Psoas muscle (tissue), 8 donors: Measurements from ENCODE around the gene MRPS27. TPM values are rescaled to one million over a fixed set of nuclear protein-coding genes. Genes with fewer than 3 reads are reported as not detected.
"Not testable (repeated sequence)": the region's sequence is repeated elsewhere in the genome, so short reads cannot be mapped to it uniquely, and the experiment has no call there.

Experiments used
- ATAC-seq, 4 donors: fragments of 200-7000 bp; cut with Tn5 transposase; one replicate each; pipeline ENCODE4 v1.9.1; 2020; ENCODE audit warnings: moderate library complexity in 3 of 4, mild to moderate bottlenecking in 2 of 4
- DNase-seq, 2 donors: peaks; one replicate each; pipeline ENCODE4 v3.0.0-alpha.2; 2020
- H3K27ac ChIP-seq: fragments of 200-600 bp; one replicate; pipeline ENCODE4 v1.8.0; 2022
- H3K27me3 ChIP-seq, 3 donors: fragments of 200-600 bp in 1 of 3; one replicate each; pipeline versions ENCODE4 v1.6.1 to v1.8.0; 2013 to 2022; ENCODE audit warnings: low read length in 2 of 3, mild to moderate bottlenecking in 2 of 3, moderate library complexity in 1 of 3; ENCODE audit not compliant: insufficient read depth in 3 of 3
- H3K36me3 ChIP-seq, 2 donors: fragments of 200-600 bp in 1 of 2; one replicate each; pipeline versions ENCODE4 v1.6.1 to v1.8.0; 2013 to 2022; ENCODE audit warnings: low read depth in 1 of 2, mild to moderate bottlenecking in 1 of 2, moderate library complexity in 1 of 2; ENCODE audit not compliant: insufficient read depth in 1 of 2
- H3K4me1 ChIP-seq: fragments of 200-600 bp; one replicate; pipeline ENCODE4 v1.8.0; 2022
- H3K4me3 ChIP-seq: fragments of 200-600 bp; one replicate; pipeline ENCODE4 v1.8.0; 2022; ENCODE audit warnings: mild to moderate bottlenecking
- H3K9me3 ChIP-seq: fragments of 200-600 bp; one replicate; pipeline ENCODE4 v1.8.0; 2022
- CTCF ChIP-seq: fragments of 200-600 bp; IDR thresholded peaks from one replicate; pipeline ENCODE4 v1.8.0; 2022; ENCODE audit warnings: antibody characterized with exemption
- WGBS, 3 donors: extraction: QIAGEN DNeasy Blood & Tissue Kit; methylation state at CpG; one replicate each; pipeline versions ENCODE4 v1.1.6 to v1.1.7; 2013; 5-methylcytosine and 5-hydroxymethylcytosine counted together
- intact Hi-C, 2 donors: fragments of 100-400 bp; cut with DNase I; formaldehyde crosslinking; loops; one replicate each; pipeline versions ENCODE4 v1.11.0 to v1.14.2; 2022
- polyA plus RNA-seq, 3 donors: library from polyadenylated mRNA; stranded (reverse); fragments of 200-250 nt; gene quantifications; one replicate each; pipeline ENCODE4 v1.2.3, GENCODE V29; 2013
- total RNA-seq, 4 donors: library from RNA; stranded (reverse); fragmentation: NEBNext Ultra II Directional in 2 of 4; extraction: Animal tissue kit (Norgen Biotek cat#: 25700) in 2 of 4; gene quantifications; one replicate each; pipeline versions ENCODE4 v1.2.1 to v1.2.4, GENCODE V29; 2021 to 2023
- donor health status: healthy with polysubstance abuse.
- donor health status: DM: no; HTN: no; CAD: no; lungs with moderate emphysema.
- donor health status: Bipolar disorder and iron deficiency.
- donor health status: healthy.
- donor health status: DM: yes; HTN: yes; CAD: no.
- donor health status: DM: no; HTN: no; CAD: no.
- donor health status: DM: no; HTN: no; CAD: no.
- donor health status: DM: yes; HTN: yes; CAD: no.

Gene MRPS27
- total and polyA plus RNA-seq, 7 donors = 34.9 to 76.9 (median 55.5) TPM

GRCh38 chr5:72324189-72324825 lies 4.3 kb upstream of the MRPS27 start:
- no peak overlapping the region for H3K27ac ChIP-seq
- peaks cover 11% of the 10 kb centered on the region for H3K4me1 ChIP-seq
- intact Hi-C loops = no loop called here
- H3K4me3 ChIP-seq = no peak overlapping the region
- DNase-seq (no peak), ATAC-seq (no peak)
- H3K27me3 ChIP-seq = no peaks in the 10 kb centered on the region
- no peaks in the 10 kb centered on the region for H3K9me3 ChIP-seq
- H3K36me3 ChIP-seq = peaks cover 3 to 55% of the 10 kb centered on the region in 2 donors
- 87 to 92% (median 90%) methylated on average over 5 of the region's 5 CpGs for WGBS, 3 donors
- no peak for TF ChIP-seq CTCF

GRCh38 chr5:72319435-72319975 lies 535 bp downstream of the MRPS27 start:
- peak overlapping the region; percentile 93 for H3K4me3 ChIP-seq
- H3K27ac ChIP-seq = peak overlapping the region; percentile 74
- H3K9me3 ChIP-seq, intact Hi-C loops, H3K27me3 ChIP-seq: not testable (repeated sequence)
- ATAC-seq = peak in 2 of 4 donors; percentile 1 to 22
- DNase-seq = peak; percentile 34 to 62
- peaks cover 6 to 42% of the 10 kb centered on the region in 2 donors for H3K36me3 ChIP-seq
- 5 to 7% (median 6%) methylated on average over 25 to 28 of the region's 28 CpGs for WGBS, 3 donors
- peaks cover 18% of the 10 kb centered on the region for H3K4me1 ChIP-seq

- TF ChIP-seq CTCF = no peak
- ATAC-seq = peak in 2 of 4 donors; percentile 47
- intact Hi-C loops = no loop called here
Observed at GRCh38 chr5:72314571-72315172, 5.4 kb downstream of the MRPS27 start.

GRCh38 chr5:72313141-72313540 lies 6.9 kb downstream of the MRPS27 start:
- no peak for ATAC-seq
- intact Hi-C loops = no loop called here
- H3K9me3 ChIP-seq = no peaks in the 10 kb centered on the region
- H3K36me3 ChIP-seq = peaks cover 9 to 61% of the 10 kb centered on the region in 2 donors
- no peak overlapping the region for H3K27ac ChIP-seq
- no peaks in the 10 kb centered on the region for H3K27me3 ChIP-seq
- no peak for TF ChIP-seq CTCF
- no peaks in the 10 kb centered on the region for H3K4me1 ChIP-seq
- no peak for DNase-seq
- H3K4me3 ChIP-seq = no peak overlapping the region
- WGBS, 3 donors = 85 to 95% (median 86%) methylated on average over 1 of the region's 1 CpG

More at GRCh38 chr5:72314571-72315172, 5.4 kb downstream of the MRPS27 start:
- no peaks in the 10 kb centered on the region for H3K27me3 ChIP-seq
- H3K4me1 ChIP-seq = peaks cover 6% of the 10 kb centered on the region
- 69 to 76% (median 70%) methylated on average over 3 of the region's 3 CpGs for WGBS, 3 donors
- DNase-seq = no peak
- no peaks in the 10 kb centered on the region for H3K9me3 ChIP-seq
- H3K27ac ChIP-seq = peak overlapping the region; percentile 7
- no peak overlapping the region for H3K4me3 ChIP-seq
- H3K36me3 ChIP-seq = peaks cover 8 to 57% of the 10 kb centered on the region in 2 donors

GRCh38 chr5:72308853-72309191 lies 11.2 kb downstream of the MRPS27 start:
- Histone ChIP-seq H3K36me3 (peaks cover 6 to 45% of the 10 kb centered on the region in 2 donors), H3K4me1 (peaks cover 7% of the 10 kb centered on the region), H3K9me3 (no peaks in the 10 kb centered on the region), H3K27ac (peak overlapping the region; percentile 97), H3K4me3 (peak overlapping the region; percentile 85), H3K27me3 (no peaks in the 10 kb centered on the region)
- 47 to 62% (median 54%) methylated on average over 6 of the region's 6 CpGs for WGBS, 3 donors
- no peak for ATAC-seq
- TF ChIP-seq CTCF = no peak
- intact Hi-C loops = loop anchor here (1.0 to 5.0 kb wide), 3 partner anchors 172 to 527 kb away; no protein-coding TSS in a partner anchor
- DNase-seq = no peak
